Neural cell (in vitro differentiated cells): Measurements from ENCODE around the gene DUSP28.

Source experiments
- EP300 ChIP-seq: fragments of 450-650 bp; conservative IDR thresholded peaks from 2 replicates; pipeline ENCODE4 v1.6.1; 2014; ENCODE audit warnings: antibody characterized with exemption, mild to moderate bottlenecking, moderate library complexity; ENCODE audit not compliant: poor library complexity, severe bottlenecking
- EZH2 ChIP-seq: fragments of 200-600, 300-800 bp; shearing (Covaris generic), sonication (generic); IDR thresholded peaks from 2 replicates; pipeline ENCODE4 v1.6.1; 2014; ENCODE audit warnings: antibody characterized with exemption, low read length, borderline replicate concordance, mild to moderate bottlenecking; ENCODE audit not compliant: insufficient read depth, poor library complexity, severe bottlenecking
- MXI1 ChIP-seq: fragments of 450-650 bp; conservative IDR thresholded peaks from 2 replicates; pipeline ENCODE4 v1.6.1; 2014; ENCODE audit warnings: antibody characterized with exemption, mild to moderate bottlenecking; ENCODE audit not compliant: poor library complexity, severe bottlenecking
- POLR2AphosphoS5 ChIP-seq: IDR thresholded peaks from 2 replicates; pipeline ENCODE4 v1.6.1; 2012
- RAD21 ChIP-seq: fragments of 450-650 bp; conservative IDR thresholded peaks from 2 replicates; pipeline ENCODE4 v1.6.1; 2014; ENCODE audit warnings: antibody characterized with exemption, mild to moderate bottlenecking, moderate library complexity
- TAF1 ChIP-seq: IDR thresholded peaks from 2 replicates; pipeline ENCODE4 v1.6.1; 2012; ENCODE audit warnings: low read depth
- TF ChIP-seq, protein P1 (sequence below): fragments of 450-650 bp; IDR thresholded peaks from 2 replicates; pipeline ENCODE4 v1.5.1; 2014; ENCODE audit warnings: antibody characterized with exemption, mild to moderate bottlenecking, moderate library complexity; ENCODE audit not compliant: poor library complexity, severe bottlenecking

DNA sequence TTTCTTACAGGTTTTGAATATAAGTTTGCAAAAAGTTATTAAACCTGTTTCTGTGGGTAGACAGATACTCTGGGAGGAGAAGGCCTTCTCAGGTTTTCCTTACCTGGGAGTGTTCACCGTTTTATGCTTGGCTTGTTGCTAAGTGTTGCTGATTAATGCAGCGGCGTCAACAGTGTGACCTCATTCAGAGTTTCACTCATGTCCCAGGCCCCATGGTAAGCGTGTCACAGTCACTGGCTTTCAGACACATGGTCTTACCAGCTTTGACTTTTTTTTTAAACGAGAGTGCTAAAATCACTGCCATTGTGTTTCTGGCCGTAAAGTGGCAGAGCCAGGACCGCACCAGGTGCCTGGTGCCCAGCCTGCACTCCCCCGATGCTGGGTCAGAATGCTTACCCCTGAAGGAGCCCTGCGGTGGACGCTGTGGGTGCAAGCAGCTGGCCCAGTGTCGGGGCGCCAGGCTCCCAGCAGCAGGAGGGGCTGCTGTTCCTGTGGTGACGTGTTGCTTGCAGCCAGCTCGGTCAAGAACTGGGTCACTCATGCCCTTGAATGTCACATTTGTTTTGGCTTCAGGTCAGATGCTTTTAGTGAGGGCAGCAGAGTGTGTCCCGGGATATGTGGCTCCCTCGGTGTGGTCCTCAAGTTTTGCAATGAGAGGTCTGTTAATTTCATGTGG is 29.8 kb downstream of the DUSP28 start:
- TF ChIP-seq EZH2, result no peak
- TF ChIP-seq, protein P1, sequence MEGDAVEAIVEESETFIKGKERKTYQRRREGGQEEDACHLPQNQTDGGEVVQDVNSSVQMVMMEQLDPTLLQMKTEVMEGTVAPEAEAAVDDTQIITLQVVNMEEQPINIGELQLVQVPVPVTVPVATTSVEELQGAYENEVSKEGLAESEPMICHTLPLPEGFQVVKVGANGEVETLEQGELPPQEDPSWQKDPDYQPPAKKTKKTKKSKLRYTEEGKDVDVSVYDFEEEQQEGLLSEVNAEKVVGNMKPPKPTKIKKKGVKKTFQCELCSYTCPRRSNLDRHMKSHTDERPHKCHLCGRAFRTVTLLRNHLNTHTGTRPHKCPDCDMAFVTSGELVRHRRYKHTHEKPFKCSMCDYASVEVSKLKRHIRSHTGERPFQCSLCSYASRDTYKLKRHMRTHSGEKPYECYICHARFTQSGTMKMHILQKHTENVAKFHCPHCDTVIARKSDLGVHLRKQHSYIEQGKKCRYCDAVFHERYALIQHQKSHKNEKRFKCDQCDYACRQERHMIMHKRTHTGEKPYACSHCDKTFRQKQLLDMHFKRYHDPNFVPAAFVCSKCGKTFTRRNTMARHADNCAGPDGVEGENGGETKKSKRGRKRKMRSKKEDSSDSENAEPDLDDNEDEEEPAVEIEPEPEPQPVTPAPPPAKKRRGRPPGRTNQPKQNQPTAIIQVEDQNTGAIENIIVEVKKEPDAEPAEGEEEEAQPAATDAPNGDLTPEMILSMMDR, result no peak
- TF ChIP-seq RAD21, result no peak
- TF ChIP-seq TAF1, result no peak
- no peak for TF ChIP-seq EP300
- no peak for TF ChIP-seq POLR2AphosphoS5
- no peak for TF ChIP-seq MXI1
